GM23338 (cell line): Measurements from ENCODE around the gene OMA1.

Source experiments
- CTCF ChIP-seq, 2 experiments: fragments of 200-600 bp in 1 of 2; sonication (generic) in 1 of 2; conservative IDR thresholded peaks; 2 replicates each; pipeline versions ENCODE4 v1.5.1 to v1.6.1; 2016 to 2017; ENCODE audit warnings: antibody characterized with exemption in 2 of 2, low read depth in 2 of 2, mild to moderate bottlenecking in 2 of 2, moderate library complexity in 1 of 2
- EZH2 ChIP-seq: fragments of 200-600 bp; sonication (generic); IDR thresholded peaks from one replicate; pipeline ENCODE4 v1.8.0; 2017; ENCODE audit warnings: antibody characterized with exemption, mild to moderate bottlenecking, low read depth; ENCODE audit not compliant: unreplicated experiment
- POLR2AphosphoS5 ChIP-seq: IDR thresholded peaks from 2 replicates; pipeline ENCODE4 v1.6.1; 2016; ENCODE audit warnings: antibody characterized with exemption, low read depth

- no peak for TF ChIP-seq CTCF (conservative IDR thresholded peaks at IDR 0.05; ENCODE audit: low read depth in 2 of 2)
- TF ChIP-seq EZH2, result no peak
- TF ChIP-seq POLR2AphosphoS5, result no peak
These were observed 111.2 kb downstream of the OMA1 start for GRCh38 chr1:58435376-58435775.
